Mesothelial cell of epicardium (in vitro differentiated cells): Measurements from ENCODE around the gene CHMP4A. TPM values are rescaled to one million over a fixed set of nuclear protein-coding genes. Genes with fewer than 3 reads are reported as not detected.

Source experiments
- DNase-seq, 2 experiments: peaks; one replicate each; pipeline ENCODE4 v3.0.0; 2021; ENCODE audit warnings: low spot score in 2 of 2; ENCODE audit not compliant: unreplicated experiment in 2 of 2
- H3K27ac Mint-ChIP-seq: 2 replicates; pipeline ENCODE4 v1.8.0; 2021; ENCODE audit warnings: mixed read lengths
- H3K27me3 Mint-ChIP-seq: 2 replicates; pipeline ENCODE4 v1.8.0; 2021; ENCODE audit warnings: low read depth, mixed read lengths
- H3K36me3 Mint-ChIP-seq: 2 replicates; pipeline ENCODE4 v1.8.0; 2021; ENCODE audit warnings: mixed read lengths
- H3K4me1 Mint-ChIP-seq: 2 replicates; pipeline ENCODE4 v1.8.0; 2021; ENCODE audit warnings: mixed read lengths
- H3K4me3 Mint-ChIP-seq: 2 replicates; pipeline ENCODE4 v1.8.0; 2021; ENCODE audit warnings: mild to moderate bottlenecking, moderate library complexity, mixed read lengths
- H3K9me3 Mint-ChIP-seq: 2 replicates; pipeline ENCODE4 v1.8.0; 2021; ENCODE audit warnings: mixed read lengths
- CTCF ChIP-seq: fragments of 200-600 bp; sonication (generic); IDR thresholded peaks from one replicate; pipeline ENCODE4 v1.5.0; 2021; ENCODE audit warnings: antibody characterized with exemption; ENCODE audit not compliant: unreplicated experiment
- total RNA-seq: library from RNA; stranded (reverse); gene quantifications from 3 replicates; pipeline ENCODE4 v1.2.1, GENCODE V29; 2021

The CHMP4A gene
- total RNA-seq, 1 donor from 2014 or later, result 48.0 TPM

GRCh38 chr14:24259282-24260025 is 46.2 kb upstream of the CHMP4A start:
- H3K27me3 Mint-ChIP-seq, result no peaks in the 10 kb centered on the region
- H3K4me3 Mint-ChIP-seq, result no peak overlapping the region
- TF ChIP-seq CTCF, result no peak
- H3K36me3 Mint-ChIP-seq, result no peaks in the 10 kb centered on the region
- H3K27ac Mint-ChIP-seq, result peak overlapping the region; percentile 79
- DNase-seq, result peak; percentile 57 to 81
- H3K9me3 Mint-ChIP-seq, result no peaks in the 10 kb centered on the region
- H3K4me1 Mint-ChIP-seq, result peaks cover 30% of the 10 kb centered on the region

GRCh38 chr14:24258548-24259265 is 45.4 kb upstream of the CHMP4A start:
- TF ChIP-seq CTCF, result no peak
- no peak overlapping the region for H3K4me3 Mint-ChIP-seq
- peak overlapping the region; percentile 66 for H3K27ac Mint-ChIP-seq
- DNase-seq, result no peak
- H3K4me1 Mint-ChIP-seq, result peaks cover 23% of the 10 kb centered on the region
- H3K27me3 Mint-ChIP-seq, result no peaks in the 10 kb centered on the region
- H3K9me3 Mint-ChIP-seq, result no peaks in the 10 kb centered on the region
- no peaks in the 10 kb centered on the region for H3K36me3 Mint-ChIP-seq

DNA sequence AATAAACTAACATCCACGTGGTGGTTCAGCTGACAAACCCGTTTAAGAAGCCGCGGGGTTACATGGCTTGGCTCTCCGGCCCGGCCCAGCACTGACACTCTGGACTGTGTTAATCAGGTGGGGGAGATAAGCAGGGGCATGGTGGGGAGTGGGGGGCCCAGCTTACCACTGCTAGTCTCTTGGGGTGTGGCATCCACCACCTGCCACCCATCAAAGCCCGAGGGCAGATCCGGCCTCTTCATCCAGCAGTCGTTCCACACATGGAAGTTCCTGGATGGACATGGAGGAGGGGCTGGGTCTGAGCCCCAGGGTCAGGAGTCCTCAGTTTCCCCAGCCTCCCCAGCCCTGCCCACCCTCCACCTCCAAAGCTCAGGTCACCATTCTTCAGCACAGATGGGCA is 44.8 kb upstream of the CHMP4A start:
- no peaks in the 10 kb centered on the region for H3K27me3 Mint-ChIP-seq
- TF ChIP-seq CTCF, result no peak
- peaks cover 21% of the 10 kb centered on the region for H3K4me1 Mint-ChIP-seq
- no peak for DNase-seq
- no peak overlapping the region for H3K4me3 Mint-ChIP-seq
- H3K36me3 Mint-ChIP-seq, result no peaks in the 10 kb centered on the region
- H3K27ac Mint-ChIP-seq, result peak overlapping the region; percentile 66
- H3K9me3 Mint-ChIP-seq, result no peaks in the 10 kb centered on the region

DNA sequence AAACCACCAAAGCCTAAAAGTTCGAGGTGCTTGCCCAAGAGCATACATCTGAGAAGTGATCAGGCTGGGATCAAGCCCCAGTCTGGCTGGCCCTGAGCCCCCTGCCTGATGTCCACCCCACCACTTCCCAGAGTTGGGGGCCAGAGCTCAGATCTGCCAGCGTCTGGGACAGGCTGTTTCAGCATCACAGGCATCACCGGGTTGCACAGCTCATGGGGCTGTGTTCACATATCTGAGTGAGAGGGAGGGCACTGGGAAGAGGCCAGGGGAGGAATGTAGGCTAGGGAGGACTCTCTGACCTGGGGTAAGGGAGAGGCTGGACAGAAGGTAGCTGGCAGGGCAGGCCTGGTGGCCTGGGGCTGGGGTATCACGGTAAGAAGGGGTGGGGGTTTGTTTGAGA is 43.7 kb upstream of the CHMP4A start:
- DNase-seq, result no peak
- Mint-ChIP-seq H3K9me3 (no peaks in the 10 kb centered on the region), H3K4me3 (no peak overlapping the region), H3K4me1 (peaks cover 21% of the 10 kb centered on the region), H3K27me3 (no peaks in the 10 kb centered on the region), H3K27ac (peak overlapping the region; percentile 37), H3K36me3 (no peaks in the 10 kb centered on the region)
- TF ChIP-seq CTCF, result no peak

- no peak for TF ChIP-seq CTCF
- no peaks in the 10 kb centered on the region for H3K36me3 Mint-ChIP-seq
- no peak overlapping the region for H3K4me3 Mint-ChIP-seq
- no peak overlapping the region for H3K27ac Mint-ChIP-seq
- no peaks in the 10 kb centered on the region for H3K9me3 Mint-ChIP-seq
- no peaks in the 10 kb centered on the region for H3K27me3 Mint-ChIP-seq
- H3K4me1 Mint-ChIP-seq, result peaks cover 21% of the 10 kb centered on the region
- no peak for DNase-seq
These were observed 42.8 kb upstream of the CHMP4A start for GRCh38 chr14:24255931-24256711.
